Keratinocyte (primary cell): ENCODE data around the gene CYP1A2.

Source experiments
- CTCF ChIP-seq, 3 experiments: IDR thresholded peaks in 1 of 3; conservative IDR thresholded peaks in 1 of 3; optimal IDR thresholded peaks in 1 of 3; 2 replicates in 2 of 3; 3 replicates in 1 of 3; pipeline versions ENCODE3 to v1.5.1; 2011; ENCODE audit warnings: low read length in 3 of 3, mild to moderate bottlenecking in 3 of 3, moderate library complexity in 2 of 3, control low read depth in 1 of 3, inconsistent platforms in 1 of 3; ENCODE audit not compliant: insufficient read depth in 2 of 3; ENCODE audit errors: extremely low read depth in 1 of 3
- EZH2 ChIP-seq: IDR thresholded peaks from one replicate; pipeline ENCODE4 v1.6.1; 2012; ENCODE audit warnings: inconsistent platforms, mild to moderate bottlenecking, low read length, moderate library complexity

- no peak for TF ChIP-seq CTCF (optimal IDR thresholded peaks at IDR 0.05 in 1 of 3, IDR thresholded peaks at IDR 0.05 in 1 of 3, conservative IDR thresholded peaks at IDR 0.05 in 1 of 3; ENCODE audit: extremely low read depth in 1 of 3, insufficient read depth in 2 of 3, low read length in 3 of 3)
- TF ChIP-seq EZH2: no peak
Observed at GRCh38 chr15:74799255-74799855, 50.7 kb downstream of the CYP1A2 start.
